CD14-positive monocyte (primary cell): ENCODE data around the gene TARM1. TPM values are rescaled to one million over a fixed set of nuclear protein-coding genes. Genes with fewer than 3 reads are reported as not detected.

Source experiments
- DNase-seq, 3 donors: peaks; one replicate each; pipeline ENCODE4 v3.0.0-alpha.2; 2011 to 2022
- H2AFZ ChIP-seq: 2 replicates; pipeline ENCODE4 v1.6.0; 2012; ENCODE audit warnings: mild to moderate bottlenecking, low read depth, low read length, inconsistent platforms; ENCODE audit not compliant: insufficient read depth, poor library complexity, severe bottlenecking
- H3K27ac ChIP-seq, 2 donors: 1 replicate in 1 of 2; 2 replicates in 1 of 2; pipeline ENCODE4 v1.5.1; 2012 to 2013; ENCODE audit warnings: low read length in 2 of 2, control low read depth in 1 of 2, inconsistent platforms in 1 of 2, low read depth in 1 of 2, mild to moderate bottlenecking in 1 of 2
- H3K27me3 ChIP-seq, 2 donors: one replicate each; pipeline versions ENCODE4 v1.6.0 to v1.6.1; 2011 to 2013; ENCODE audit warnings: low read length in 2 of 2; ENCODE audit not compliant: control insufficient read depth in 2 of 2, insufficient read depth in 2 of 2
- H3K36me3 ChIP-seq, 2 donors: replicated peaks in 1 of 2; 1 replicate in 1 of 2; 2 replicates in 1 of 2; pipeline versions ENCODE4 v1.5.1 to v1.6.1; 2012 to 2013; ENCODE audit warnings: low read length in 2 of 2, control low read depth in 1 of 2, inconsistent platforms in 1 of 2, mild to moderate bottlenecking in 1 of 2; ENCODE audit not compliant: insufficient read depth in 2 of 2, control insufficient read depth in 1 of 2
- H3K4me1 ChIP-seq, 2 donors: 1 replicate in 1 of 2; 2 replicates in 1 of 2; pipeline versions ENCODE4 v1.5.1 to v1.6.1; 2012 to 2013; ENCODE audit warnings: low read length in 2 of 2, control low read depth in 1 of 2, inconsistent platforms in 1 of 2, mild to moderate bottlenecking in 1 of 2, moderate library complexity in 1 of 2; ENCODE audit not compliant: insufficient read depth in 2 of 2, control insufficient read depth in 1 of 2
- H3K4me2 ChIP-seq: replicated peaks from 2 replicates; pipeline ENCODE3; 2012; ENCODE audit warnings: low read length, moderate library complexity, mild to moderate bottlenecking; ENCODE audit not compliant: poor library complexity, severe bottlenecking; ENCODE audit errors: extremely low read depth
- H3K4me3 ChIP-seq, 3 experiments: fragments of 200-600 bp in 1 of 3; sonication (generic) in 1 of 3; replicated peaks in 1 of 3; 1 replicate in 2 of 3; 2 replicates in 1 of 3; pipeline ENCODE4 v1.5.1; 2011 to 2013; ENCODE audit warnings: low read length in 3 of 3, mild to moderate bottlenecking in 3 of 3, control low read depth in 2 of 3, low read depth in 2 of 3, inconsistent platforms in 1 of 3, moderate library complexity in 1 of 3
- H3K79me2 ChIP-seq: 2 replicates; pipeline ENCODE4 v1.6.0; 2012; ENCODE audit warnings: mild to moderate bottlenecking, control low read depth, inconsistent platforms, low read length, moderate library complexity; ENCODE audit not compliant: insufficient read depth
- H3K9ac ChIP-seq: 2 replicates; pipeline ENCODE4 v1.6.0; 2017; ENCODE audit warnings: low read length, mild to moderate bottlenecking; ENCODE audit not compliant: insufficient read depth, poor library complexity, severe bottlenecking
- H3K9me3 ChIP-seq, 2 donors: replicated peaks in 1 of 2; 1 replicate in 1 of 2; 2 replicates in 1 of 2; pipeline versions ENCODE4 v1.5.1 to v1.6.1; 2012 to 2013; ENCODE audit warnings: low read length in 2 of 2, control low read depth in 1 of 2; ENCODE audit not compliant: control insufficient read depth in 1 of 2, insufficient read depth in 1 of 2
- H4K20me1 ChIP-seq: 2 replicates; pipeline ENCODE4 v1.6.0; 2012; ENCODE audit warnings: mild to moderate bottlenecking, low read length, control low read depth, moderate library complexity; ENCODE audit not compliant: insufficient read depth
- H3K27ac Mint-ChIP-seq, 7 donors: one replicate each; pipeline ENCODE4 v1.8.0; 2020; ENCODE audit warnings: mild to moderate bottlenecking in 7 of 7, mixed read lengths in 7 of 7, moderate library complexity in 6 of 7, inconsistent platforms in 2 of 7
- H3K27me3 Mint-ChIP-seq, 3 donors: one replicate each; pipeline ENCODE4 v1.8.0; 2021 to 2022; ENCODE audit warnings: low read depth in 3 of 3, mild to moderate bottlenecking in 3 of 3, mixed read lengths in 3 of 3, moderate library complexity in 3 of 3, inconsistent platforms in 1 of 3
- H3K36me3 Mint-ChIP-seq, 2 donors: one replicate each; pipeline ENCODE4 v1.8.0; 2020; ENCODE audit warnings: mixed read lengths in 2 of 2, inconsistent platforms in 1 of 2, mild to moderate bottlenecking in 1 of 2
- H3K4me1 Mint-ChIP-seq: one replicate; pipeline ENCODE4 v1.8.0; 2020; ENCODE audit warnings: mild to moderate bottlenecking, mixed read lengths
- H3K4me3 Mint-ChIP-seq, 2 donors: one replicate each; pipeline ENCODE4 v1.8.0; 2020; ENCODE audit warnings: mild to moderate bottlenecking in 2 of 2, mixed read lengths in 2 of 2, moderate library complexity in 1 of 2
- H3K9me3 Mint-ChIP-seq, 7 donors: one replicate each; pipeline ENCODE4 v1.8.0; 2020 to 2022; ENCODE audit warnings: mixed read lengths in 7 of 7, mild to moderate bottlenecking in 6 of 7, moderate library complexity in 6 of 7, inconsistent platforms in 2 of 7
- WGBS: methylation state at CpG from one replicate; pipeline ENCODE4 v1.1.5; 2013; ENCODE audit warnings: missing lambda C conversion rate; ENCODE audit not compliant: insufficient coverage; 5-methylcytosine and 5-hydroxymethylcytosine counted together
- intact Hi-C, 2 donors: fragments of 100-400 bp; cut with micrococcal nuclease; formaldehyde crosslinking; loops; one replicate each; pipeline versions ENCODE4 v1.15.0 to v1.15.1; 2023
- polyA plus RNA-seq, 3 donors: library from polyadenylated mRNA; depleted of rRNA in 1 of 3; unstranded in 2 of 3; stranded (reverse) in 1 of 3; fragments of 300-500 nt in 2 of 3; fragments of >200 nt in 1 of 3; fragmentation: Illumina TruSeq in 2 of 3; gene quantifications; 1 replicate in 2 of 3; 2 replicates in 1 of 3; pipeline ENCODE4 v1.2.3, GENCODE V29; 2012 to 2021
- TF ChIP-seq, protein P1 (sequence below): fragments of 200-600 bp; IDR thresholded peaks from one replicate; pipeline ENCODE4 v1.8.0; 2022; ENCODE audit warnings: antibody characterized with exemption, mild to moderate bottlenecking

Gene TARM1
- polyA plus RNA-seq, 3 donors, result 0.89 to 1.2 TPM; not detected in 1

DNA sequence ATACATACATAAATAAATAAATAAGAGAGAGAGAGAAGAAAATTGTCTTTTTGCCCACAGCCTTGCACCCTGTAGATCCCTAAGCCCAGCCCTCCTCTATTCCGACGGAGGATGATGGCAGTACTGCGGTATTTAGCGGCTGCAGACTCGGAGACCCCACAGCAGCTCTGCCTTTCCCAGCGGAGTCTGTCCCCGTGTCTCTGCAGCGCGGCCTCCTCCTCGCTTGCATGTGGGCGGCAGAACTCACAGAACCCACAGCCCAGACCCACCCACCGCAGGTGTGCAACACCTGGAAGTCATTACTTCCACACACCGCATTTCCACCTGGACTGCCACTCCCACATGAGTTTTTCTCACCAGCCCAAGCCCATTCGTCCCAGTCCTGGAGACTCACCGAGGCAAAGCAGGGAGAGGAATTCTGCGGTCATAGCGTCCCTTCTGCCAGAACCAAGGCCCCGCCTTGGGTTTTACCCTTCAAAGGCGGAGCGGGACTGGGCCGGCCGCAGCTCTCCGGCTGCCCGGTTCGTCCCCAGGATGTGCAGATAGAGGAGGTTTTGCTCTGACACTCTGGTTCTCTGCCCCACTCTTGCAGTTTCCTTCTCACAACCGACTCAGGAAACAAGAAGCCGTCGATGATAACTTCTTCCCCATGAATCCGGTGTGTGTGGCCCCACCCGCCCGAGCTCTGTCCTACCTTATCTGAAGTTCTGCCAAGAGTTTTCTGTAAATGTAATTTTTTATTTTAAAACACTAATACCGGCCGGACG lies 17.6 kb downstream of the TARM1 start, which contains the start of gene VSTM1:
Gene VSTM1, minus strand, starts transcription at position 548 of the 767 bp plus-strand sequence. Its CDS starts 120 bp downstream, at position 428.
- Mint-ChIP-seq H3K27me3 (peaks cover 0 to 3% (median 2%) of the 10 kb centered on the region in 3 donors), H3K9me3 (peaks cover 2 to 11% (median 6%) of the 10 kb centered on the region in 7 donors), H3K4me1 (peaks cover 37% of the 10 kb centered on the region), H3K27ac (peak within 1 kb of the TSS; percentile 68 to 93 (median 88)), H3K4me3 (peak within 1 kb of the TSS; percentile 75 to 92), H3K36me3 (peaks cover 3 to 28% of the 10 kb centered on the region in 2 donors)
- Histone ChIP-seq H3K4me1 (peaks cover 40 to 46% of the 10 kb centered on the region in 2 donors), H3K4me2 (peak within 1 kb of the TSS; percentile 95), H3K4me3 (peak within 1 kb of the TSS; percentile 30 to 92 (median 30)), H3K36me3 (peaks cover 0 to 9% of the 10 kb centered on the region in 2 donors), H3K79me2 (peaks cover 44% of the 10 kb centered on the region), H3K27me3 (no peaks in the 10 kb centered on the region), H2AFZ (peak within 1 kb of the TSS; percentile 84), H3K27ac (peak within 1 kb of the TSS; percentile 50 to 84), H3K9me3 (peaks cover 0 to 4% of the 10 kb centered on the region in 2 donors), H3K9ac (peak within 1 kb of the TSS; percentile 64), H4K20me1 (no peaks in the 10 kb centered on the region)
- TF ChIP-seq, protein P1, sequence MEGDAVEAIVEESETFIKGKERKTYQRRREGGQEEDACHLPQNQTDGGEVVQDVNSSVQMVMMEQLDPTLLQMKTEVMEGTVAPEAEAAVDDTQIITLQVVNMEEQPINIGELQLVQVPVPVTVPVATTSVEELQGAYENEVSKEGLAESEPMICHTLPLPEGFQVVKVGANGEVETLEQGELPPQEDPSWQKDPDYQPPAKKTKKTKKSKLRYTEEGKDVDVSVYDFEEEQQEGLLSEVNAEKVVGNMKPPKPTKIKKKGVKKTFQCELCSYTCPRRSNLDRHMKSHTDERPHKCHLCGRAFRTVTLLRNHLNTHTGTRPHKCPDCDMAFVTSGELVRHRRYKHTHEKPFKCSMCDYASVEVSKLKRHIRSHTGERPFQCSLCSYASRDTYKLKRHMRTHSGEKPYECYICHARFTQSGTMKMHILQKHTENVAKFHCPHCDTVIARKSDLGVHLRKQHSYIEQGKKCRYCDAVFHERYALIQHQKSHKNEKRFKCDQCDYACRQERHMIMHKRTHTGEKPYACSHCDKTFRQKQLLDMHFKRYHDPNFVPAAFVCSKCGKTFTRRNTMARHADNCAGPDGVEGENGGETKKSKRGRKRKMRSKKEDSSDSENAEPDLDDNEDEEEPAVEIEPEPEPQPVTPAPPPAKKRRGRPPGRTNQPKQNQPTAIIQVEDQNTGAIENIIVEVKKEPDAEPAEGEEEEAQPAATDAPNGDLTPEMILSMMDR, result no peak
- WGBS, result 74% methylated on average over 15 of the region's 34 CpGs
- intact Hi-C loops, result no loop called here
- peak in 2 of 3 donors; percentile 11 to 22 for DNase-seq

DNA sequence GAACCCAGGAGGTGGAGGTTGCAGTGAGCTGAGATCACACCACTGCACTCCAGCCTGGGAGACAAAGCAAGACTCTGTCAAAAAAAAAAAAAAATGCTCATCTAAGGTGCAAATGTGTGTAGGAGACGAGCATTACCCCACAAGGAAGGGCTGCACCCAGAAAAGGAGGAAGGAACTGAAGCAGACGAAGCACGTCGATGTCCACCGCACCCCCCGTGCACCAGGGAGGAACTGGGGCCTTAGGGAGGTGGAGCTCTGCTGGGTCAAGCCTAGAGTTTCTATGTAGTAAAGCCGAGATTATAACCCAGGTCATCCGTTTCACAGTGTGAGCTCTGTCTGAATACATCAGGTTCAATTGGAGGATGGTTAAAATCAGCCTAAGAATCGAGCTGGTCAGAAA lies 18.5 kb downstream of the TARM1 start:
- Histone ChIP-seq H3K79me2 (peaks cover 49% of the 10 kb centered on the region), H3K9me3 (peaks cover 0 to 4% of the 10 kb centered on the region in 2 donors), H3K4me2 (peak overlapping the region; percentile 95), H3K9ac (peak overlapping the region; percentile 64), H3K27ac (peak overlapping the region; percentile 50 to 84), H2AFZ (peak overlapping the region; percentile 53), H3K4me3 (peak overlapping the region in 2 of 3 experiments; percentile 30 to 92), H3K4me1 (peaks cover 40 to 46% of the 10 kb centered on the region in 2 donors), H3K36me3 (peaks cover 4 to 18% of the 10 kb centered on the region in 2 donors), H4K20me1 (no peaks in the 10 kb centered on the region), H3K27me3 (no peaks in the 10 kb centered on the region)
- TF ChIP-seq, protein P1, result no peak
- Mint-ChIP-seq H3K4me3 (peak overlapping the region; percentile 75 to 92), H3K27me3 (peaks cover 0 to 3% (median 2%) of the 10 kb centered on the region in 3 donors), H3K9me3 (peaks cover 2 to 8% (median 6%) of the 10 kb centered on the region in 7 donors), H3K36me3 (peaks cover 11 to 37% of the 10 kb centered on the region in 2 donors), H3K4me1 (peaks cover 37% of the 10 kb centered on the region), H3K27ac (peak overlapping the region; percentile 68 to 93 (median 88))
- WGBS, result 12% methylated on average over 8 of the region's 9 CpGs
- intact Hi-C loops, result no loop called here
- peak; percentile 63 to 72 (median 67) for DNase-seq
